HepG2 (cell line): Measurements from ENCODE around the gene TIPIN. TPM values are rescaled to one million over a fixed set of nuclear protein-coding genes. Genes with fewer than 3 reads are reported as not detected.

ENCODE experiments used
- ATF3 ChIP-seq: sonication (generic); formaldehyde crosslinking; IDR thresholded peaks from 2 replicates; pipeline ENCODE4 v1.4.0; 2020; ENCODE audit warnings: missing genetic modification reagents
- EEA1 ChIP-seq: sonication (generic); formaldehyde crosslinking; IDR thresholded peaks from 2 replicates; pipeline ENCODE4 v1.5.1; 2020; ENCODE audit warnings: mild to moderate bottlenecking, missing genetic modification reagents, borderline replicate concordance
- EED ChIP-seq: sonication (generic); formaldehyde crosslinking; IDR thresholded peaks from 2 replicates; pipeline ENCODE4 v1.5.0; 2020; ENCODE audit warnings: mild to moderate bottlenecking, missing genetic modification reagents
- GFI1 ChIP-seq: sonication (generic); formaldehyde crosslinking; IDR thresholded peaks from 2 replicates; pipeline ENCODE4 v1.5.0; 2020; ENCODE audit warnings: missing genetic modification reagents, mild to moderate bottlenecking, borderline replicate concordance
- HDAC1 ChIP-seq: sonication (generic); formaldehyde crosslinking; IDR thresholded peaks from 2 replicates; pipeline ENCODE4 v1.5.1; 2020; ENCODE audit warnings: mild to moderate bottlenecking, missing genetic modification reagents
- MED1 ChIP-seq: sonication (generic); formaldehyde crosslinking; IDR thresholded peaks from 2 replicates; pipeline ENCODE4 v1.4.0; 2020; ENCODE audit warnings: missing genetic modification reagents
- MEIS2 ChIP-seq: sonication (generic); formaldehyde crosslinking; IDR thresholded peaks from 2 replicates; pipeline ENCODE4 v1.9.0; 2021; ENCODE audit warnings: mild to moderate bottlenecking, missing genetic modification reagents
- RBM22 ChIP-seq: fragments of 200-400 bp; formaldehyde crosslinking; optimal IDR thresholded peaks from 2 replicates; pipeline ENCODE3; 2017; ENCODE audit warnings: mild to moderate bottlenecking, low read length, moderate library complexity
- REST ChIP-seq, 2 experiments: IDR thresholded peaks; 2 replicates each; pipeline ENCODE4 v1.6.1; 2011 to 2012; ENCODE audit warnings: low read length in 2 of 2, borderline replicate concordance in 1 of 2, low read depth in 1 of 2, mild to moderate bottlenecking in 1 of 2, moderate library complexity in 1 of 2
- SP1 ChIP-seq, 2 experiments: fragments of 450-650 bp in 1 of 2; sonication (generic) in 1 of 2; formaldehyde crosslinking in 1 of 2; IDR thresholded peaks; 2 replicates each; pipeline versions ENCODE4 v1.4.0 to v1.6.1; 2016 to 2020; ENCODE audit warnings: missing genetic modification reagents in 1 of 2
- SSRP1 ChIP-seq: IDR thresholded peaks from 2 replicates; pipeline ENCODE4 v1.6.1; 2016; ENCODE audit warnings: control low read depth
- TBX2 ChIP-seq: sonication (generic); formaldehyde crosslinking; IDR thresholded peaks from 2 replicates; pipeline ENCODE4 v1.5.0; 2020; ENCODE audit warnings: missing genetic modification reagents, mild to moderate bottlenecking, borderline replicate concordance
- ZBTB26 ChIP-seq: IDR thresholded peaks from 2 replicates; pipeline ENCODE4 v1.6.1; 2016; ENCODE audit warnings: missing compliant biosample characterization, missing genetic modification reagents, borderline replicate concordance
- ZHX2 ChIP-seq, 2 experiments: sonication (generic) in 1 of 2; formaldehyde crosslinking in 1 of 2; IDR thresholded peaks; 2 replicates each; pipeline versions ENCODE4 v1.6.1 to v1.9.0; 2014 to 2022; ENCODE audit warnings: antibody characterized with exemption in 1 of 2, borderline replicate concordance in 1 of 2, inconsistent platforms in 1 of 2, low read depth in 1 of 2, missing genetic modification reagents in 1 of 2
- ZNF564 ChIP-seq: sonication (generic); formaldehyde crosslinking; IDR thresholded peaks from 2 replicates; pipeline ENCODE4 v1.8.1; 2023; ENCODE audit warnings: mild to moderate bottlenecking, missing genetic modification reagents
- ZNF792 ChIP-seq: IDR thresholded peaks from 2 replicates; pipeline ENCODE4 v1.6.1; 2016
- polyA plus RNA-seq, 8 experiments: library from polyadenylated mRNA; depleted of rRNA in 3 of 8; stranded (reverse) in 7 of 8; unstranded in 1 of 8; fragments of >200 nt; fragmentation: Illumina TruSeq in 4 of 8; extraction: Trizol in 4 of 8; gene quantifications; 2 replicates each; pipeline versions ENCODE4 v1.2.1 to v1.2.3, GENCODE V29; 2011 to 2016; ENCODE audit warnings: low read depth in 4 of 8, missing spikeins in 1 of 8, mixed read lengths in 1 of 8; ENCODE audit not compliant: insufficient read depth in 1 of 8
- total RNA-seq, 5 experiments: library from RNA; depleted of rRNA; stranded (reverse); fragments of >200 nt; fragmentation: Illumina TruSeq; extraction: Trizol; gene quantifications; 2 replicates each; pipeline ENCODE4 v1.2.3, GENCODE V29; 2016; ENCODE audit warnings: low read depth in 1 of 5

TIPIN gene
- total and polyA plus RNA-seq, 2 of the 13 experiments (the other 11 are each of a cell fraction or from before 2014, with no cell fraction given) = 2.7 to 28.6 TPM

- TF ChIP-seq ATF3 (CRISPR knock-in tag) = no peak
- TF ChIP-seq HDAC1 (CRISPR knock-in tag) = peak; percentile 92
- TF ChIP-seq MEIS2 (CRISPR knock-in tag) = peak; percentile 80; the same call in 1 of the 2 replicates
- no peak for TF ChIP-seq RBM22
- TF ChIP-seq SSRP1 (CRISPR knock-in tag) = peak; percentile 80; the same call in 1 of the 2 replicates
- TF ChIP-seq GFI1 (CRISPR knock-in tag) = 0 out of 2 replicates have a peak, but pooled peaks have one; percentile 35
- 0 out of 4 replicates have a peak, but pooled peaks of 1 of the 2 experiments have one; percentile 28 for TF ChIP-seq REST (IDR thresholded peaks at IDR 0.05; ENCODE audit: borderline replicate concordance in 1 of 2, low read depth in 1 of 2, low read length in 2 of 2)
- TF ChIP-seq TBX2 (CRISPR knock-in tag) = peak; percentile 58; the same call in 1 of the 2 replicates
- TF ChIP-seq MED1 = peak; percentile 82
- TF ChIP-seq ZBTB26 (CRISPR knock-in tag) = peak; percentile 80; the same call in 1 of the 2 replicates
- no peak for TF ChIP-seq EED
- TF ChIP-seq SP1 (IDR thresholded peaks at IDR 0.05) = no peak
- TF ChIP-seq SP1 (CRISPR knock-in tag; IDR thresholded peaks at IDR 0.05) = peak; percentile 99
- TF ChIP-seq ZNF792 = peak; percentile 86
- TF ChIP-seq EEA1 (CRISPR knock-in tag) = peak; percentile 15; the same call in 1 of the 2 replicates
- no peak for TF ChIP-seq ZNF564 (CRISPR knock-in tag)
- peak; percentile 93 for TF ChIP-seq ZHX2 (IDR thresholded peaks at IDR 0.05; ENCODE audit: low read depth)
- no peak for TF ChIP-seq ZHX2 (CRISPR knock-in tag; IDR thresholded peaks at IDR 0.05; ENCODE audit: borderline replicate concordance)
Observed at GRCh38 chr15:66386204-66387123, 30.0 kb upstream of the TIPIN start, which contains the start of gene MAP2K1 (continued).
